CD8-positive, alpha-beta memory T cell (primary cell): ENCODE measurements around the gene REPS1. TPM values are rescaled to one million over a fixed set of nuclear protein-coding genes. Genes with fewer than 3 reads are reported as not detected.
A peak's percentile ranks its signal among the peaks of the same experiment; 100 is the strongest.

Experiments used
- CTCF ChIA-PET: fragments of 350-600 bp; sonication (Branson Sonifier 250); formaldehyde crosslinking; loops from one replicate; lab custom pipeline; 2021; ENCODE audit warnings: antibody characterized with exemption; lab: Charles Lee
- POLR2A ChIA-PET: fragments of 350-600 bp; sonication (Branson Sonifier 250); formaldehyde crosslinking; loops from one replicate; lab custom pipeline; 2021; ENCODE audit warnings: antibody characterized with exemption; lab: Charles Lee
- DNase-seq, 5 donors: peaks; one replicate each; pipeline versions ENCODE4 v3.0.0 to v3.0.0-alpha.2; 2020 to 2022; ENCODE audit warnings: mixed read lengths in 1 of 5
- H3K27ac ChIP-seq: one replicate; pipeline ENCODE4 v1.7.0; 2013; ENCODE audit warnings: low read depth, mild to moderate bottlenecking, low read length, moderate library complexity
- H3K27me3 ChIP-seq: 2 replicates; pipeline ENCODE4 v1.7.0; 2013; ENCODE audit warnings: low read length, mild to moderate bottlenecking; ENCODE audit not compliant: insufficient read depth, poor library complexity, severe bottlenecking
- H3K36me3 ChIP-seq: 2 replicates; pipeline ENCODE4 v1.7.0; 2013; ENCODE audit warnings: mild to moderate bottlenecking, low read length, moderate library complexity; ENCODE audit not compliant: insufficient read depth
- H3K4me1 ChIP-seq: 2 replicates; pipeline ENCODE4 v1.7.0; 2013; ENCODE audit warnings: mild to moderate bottlenecking, low read length, moderate library complexity; ENCODE audit not compliant: insufficient read depth
- H3K4me3 ChIP-seq: 2 replicates; pipeline ENCODE4 v1.7.0; 2013; ENCODE audit warnings: mild to moderate bottlenecking, low read length
- H3K9me3 ChIP-seq: 2 replicates; pipeline ENCODE4 v1.7.0; 2013; ENCODE audit warnings: mild to moderate bottlenecking, low read length
- H3K27ac Mint-ChIP-seq, 8 donors: one replicate each; pipeline ENCODE4 v1.8.0; 2020 to 2021; ENCODE audit warnings: mixed read lengths in 8 of 8, mild to moderate bottlenecking in 6 of 8, inconsistent platforms in 3 of 8, moderate library complexity in 3 of 8
- H3K27me3 Mint-ChIP-seq, 2 donors: one replicate each; pipeline ENCODE4 v1.8.0; 2020 to 2021; ENCODE audit warnings: mixed read lengths in 2 of 2, mild to moderate bottlenecking in 1 of 2, moderate library complexity in 1 of 2
- H3K36me3 Mint-ChIP-seq, 3 donors: one replicate each; pipeline ENCODE4 v1.8.0; 2020 to 2021; ENCODE audit warnings: mixed read lengths in 3 of 3, inconsistent platforms in 1 of 3, mild to moderate bottlenecking in 1 of 3
- H3K4me1 Mint-ChIP-seq, 3 donors: one replicate each; pipeline ENCODE4 v1.8.0; 2020 to 2021; ENCODE audit warnings: mixed read lengths in 3 of 3, inconsistent platforms in 1 of 3, mild to moderate bottlenecking in 1 of 3
- H3K4me3 Mint-ChIP-seq, 7 donors: one replicate each; pipeline ENCODE4 v1.8.0; 2020 to 2021; ENCODE audit warnings: mixed read lengths in 7 of 7, mild to moderate bottlenecking in 6 of 7, moderate library complexity in 4 of 7, inconsistent platforms in 2 of 7
- H3K9me3 Mint-ChIP-seq, 5 donors: one replicate each; pipeline ENCODE4 v1.8.0; 2020 to 2022; ENCODE audit warnings: mixed read lengths in 5 of 5, mild to moderate bottlenecking in 3 of 5, moderate library complexity in 2 of 5, inconsistent platforms in 1 of 5
- polyA plus RNA-seq: library from polyadenylated mRNA; unstranded; fragments of 300-500 nt; fragmentation: Illumina TruSeq; gene quantifications from one replicate; pipeline ENCODE4 v1.2.3, GENCODE V29; 2021
- total RNA-seq, 2 experiments: library from RNA; stranded (reverse); gene quantifications; one replicate each; pipeline ENCODE4 v1.2.3, GENCODE V29; 2021

Gene REPS1
- total and polyA plus RNA-seq, 3 experiments from 2014 or later = 37.3 to 69.5 (median 64.4) TPM

GRCh38 chr6:138882369-138883017 is 105.6 kb downstream of the REPS1 start:
- Histone ChIP-seq H3K27ac (no peak overlapping the region), H3K4me1 (no peaks in the 10 kb centered on the region), H3K9me3 (no peaks in the 10 kb centered on the region), H3K36me3 (no peaks in the 10 kb centered on the region), H3K27me3 (no peaks in the 10 kb centered on the region), H3K4me3 (no peak overlapping the region)
- ChIA-PET CTCF (interaction anchor here (1.7 kb wide), 1 partner anchor 15 kb away, joined by 4 read pairs; no protein-coding TSS in a partner anchor), POLR2A (no interaction called here)
- peak overlapping the region in 1 of 8 donors; percentile 7 for H3K27ac Mint-ChIP-seq
- H3K27me3 Mint-ChIP-seq = no peaks in the 10 kb centered on the region
- no peaks in the 10 kb centered on the region for H3K36me3 Mint-ChIP-seq
- no peak overlapping the region for H3K4me3 Mint-ChIP-seq
- H3K9me3 Mint-ChIP-seq = no peaks in the 10 kb centered on the region
- no peaks in the 10 kb centered on the region for H3K4me1 Mint-ChIP-seq
- no peak for DNase-seq

GRCh38 chr6:138873191-138873590 is 114.9 kb downstream of the REPS1 start:
- Histone ChIP-seq H3K27ac (no peak overlapping the region), H3K4me3 (no peak overlapping the region), H3K9me3 (no peaks in the 10 kb centered on the region), H3K36me3 (no peaks in the 10 kb centered on the region), H3K27me3 (no peaks in the 10 kb centered on the region), H3K4me1 (no peaks in the 10 kb centered on the region)
- POLR2A ChIA-PET = interaction anchor here (0.6 kb wide), 1 partner anchor 320 kb away, joined by 5 read pairs; no protein-coding TSS in a partner anchor
- no peaks in the 10 kb centered on the region for H3K9me3 Mint-ChIP-seq
- H3K27me3 Mint-ChIP-seq = peaks cover 5 to 8% of the 10 kb centered on the region in 2 donors
- CTCF ChIA-PET = no interaction called here
- H3K4me3 Mint-ChIP-seq = no peak overlapping the region
- no peaks in the 10 kb centered on the region for H3K4me1 Mint-ChIP-seq
- DNase-seq = no peak
- no peak overlapping the region for H3K27ac Mint-ChIP-seq
- H3K36me3 Mint-ChIP-seq = no peaks in the 10 kb centered on the region

GRCh38 chr6:138869398-138869797 is 118.7 kb downstream of the REPS1 start:
- POLR2A ChIA-PET = no interaction called here
- H3K27ac Mint-ChIP-seq = no peak overlapping the region
- H3K27me3 Mint-ChIP-seq = peaks cover 4 to 16% of the 10 kb centered on the region in 2 donors

GRCh38 chr6:138868181-138868580 is 119.9 kb downstream of the REPS1 start:
- CTCF ChIA-PET = interaction anchor here (1.2 kb wide), 1 partner anchor 13 kb away, joined by 4 read pairs; no protein-coding TSS in a partner anchor
- H3K27ac ChIP-seq = no peak overlapping the region
- DNase-seq = no peak

More at GRCh38 chr6:138869398-138869797, 118.7 kb downstream of the REPS1 start:
- Mint-ChIP-seq H3K4me1 (no peaks in the 10 kb centered on the region), H3K36me3 (no peaks in the 10 kb centered on the region), H3K9me3 (no peaks in the 10 kb centered on the region), H3K4me3 (no peak overlapping the region)
- Histone ChIP-seq H3K9me3 (no peaks in the 10 kb centered on the region), H3K27ac (no peak overlapping the region), H3K36me3 (no peaks in the 10 kb centered on the region), H3K27me3 (no peaks in the 10 kb centered on the region), H3K4me3 (no peak overlapping the region), H3K4me1 (no peaks in the 10 kb centered on the region)
- DNase-seq = no peak
- CTCF ChIA-PET = no interaction called here

GRCh38 chr6:138865480-138866109 is 122.5 kb downstream of the REPS1 start:
- POLR2A ChIA-PET = no interaction called here
- Histone ChIP-seq H3K9me3 (no peaks in the 10 kb centered on the region), H3K4me3 (no peak overlapping the region), H3K36me3 (no peaks in the 10 kb centered on the region), H3K27me3 (no peaks in the 10 kb centered on the region), H3K27ac (no peak overlapping the region), H3K4me1 (no peaks in the 10 kb centered on the region)
- H3K9me3 Mint-ChIP-seq = no peaks in the 10 kb centered on the region
- H3K27me3 Mint-ChIP-seq = peaks cover 5 to 38% of the 10 kb centered on the region in 2 donors
- H3K4me1 Mint-ChIP-seq = no peaks in the 10 kb centered on the region
- DNase-seq = no peak
- CTCF ChIA-PET = no interaction called here
- no peak overlapping the region for H3K4me3 Mint-ChIP-seq
- H3K36me3 Mint-ChIP-seq = no peaks in the 10 kb centered on the region
- H3K27ac Mint-ChIP-seq = no peak overlapping the region

More at GRCh38 chr6:138868181-138868580, 119.9 kb downstream of the REPS1 start:
- H3K4me3 ChIP-seq = no peak overlapping the region
- Mint-ChIP-seq H3K9me3 (no peaks in the 10 kb centered on the region), H3K27me3 (peaks cover 4 to 18% of the 10 kb centered on the region in 2 donors), H3K36me3 (no peaks in the 10 kb centered on the region), H3K4me3 (no peak overlapping the region), H3K27ac (no peak overlapping the region), H3K4me1 (no peaks in the 10 kb centered on the region)
- H3K36me3 ChIP-seq = no peaks in the 10 kb centered on the region
- POLR2A ChIA-PET = no interaction called here
- H3K27me3 ChIP-seq = no peaks in the 10 kb centered on the region
- no peaks in the 10 kb centered on the region for H3K9me3 ChIP-seq
- no peaks in the 10 kb centered on the region for H3K4me1 ChIP-seq

- Histone ChIP-seq H3K27ac (no peak overlapping the region), H3K36me3 (no peaks in the 10 kb centered on the region), H3K4me3 (no peak overlapping the region), H3K9me3 (no peaks in the 10 kb centered on the region), H3K27me3 (no peaks in the 10 kb centered on the region), H3K4me1 (no peaks in the 10 kb centered on the region)
- no peak overlapping the region for H3K27ac Mint-ChIP-seq
- H3K4me3 Mint-ChIP-seq = no peak overlapping the region
- H3K36me3 Mint-ChIP-seq = no peaks in the 10 kb centered on the region
- H3K27me3 Mint-ChIP-seq = peaks cover 3 to 35% of the 10 kb centered on the region in 2 donors
- H3K4me1 Mint-ChIP-seq = no peaks in the 10 kb centered on the region
- H3K9me3 Mint-ChIP-seq = no peaks in the 10 kb centered on the region
- CTCF ChIA-PET = no interaction called here
- no peak for DNase-seq
- POLR2A ChIA-PET = no interaction called here
These were observed 123.6 kb downstream of the REPS1 start for GRCh38 chr6:138864343-138864890.

- no peak overlapping the region for H3K27ac ChIP-seq
- Mint-ChIP-seq H3K27me3 (peaks cover 3 to 31% of the 10 kb centered on the region in 2 donors), H3K9me3 (no peaks in the 10 kb centered on the region), H3K4me3 (no peak overlapping the region), H3K36me3 (peaks cover 0 to 5% (median 0%) of the 10 kb centered on the region in 3 donors), H3K4me1 (no peaks in the 10 kb centered on the region), H3K27ac (no peak overlapping the region)
- H3K27me3 ChIP-seq = no peaks in the 10 kb centered on the region
- CTCF ChIA-PET = no interaction called here
- no peaks in the 10 kb centered on the region for H3K4me1 ChIP-seq
- no peaks in the 10 kb centered on the region for H3K36me3 ChIP-seq
- POLR2A ChIA-PET = no interaction called here
- H3K4me3 ChIP-seq = no peak overlapping the region
- no peaks in the 10 kb centered on the region for H3K9me3 ChIP-seq
- no peak for DNase-seq
These were observed 124.7 kb downstream of the REPS1 start for GRCh38 chr6:138863321-138863720.

GRCh38 chr6:138862456-138862855 is 125.6 kb downstream of the REPS1 start:
- H3K27ac ChIP-seq = no peak overlapping the region
- Mint-ChIP-seq H3K27ac (no peak overlapping the region), H3K9me3 (no peaks in the 10 kb centered on the region), H3K4me1 (no peaks in the 10 kb centered on the region), H3K27me3 (peaks cover 5 to 31% of the 10 kb centered on the region in 2 donors), H3K4me3 (no peak overlapping the region), H3K36me3 (peaks cover 0 to 5% (median 0%) of the 10 kb centered on the region in 3 donors)
- H3K9me3 ChIP-seq = no peaks in the 10 kb centered on the region
- no peak for DNase-seq
- H3K27me3 ChIP-seq = no peaks in the 10 kb centered on the region
- H3K4me1 ChIP-seq = no peaks in the 10 kb centered on the region
- no peaks in the 10 kb centered on the region for H3K36me3 ChIP-seq
- ChIA-PET CTCF (no interaction called here), POLR2A (no interaction called here)
- H3K4me3 ChIP-seq = no peak overlapping the region
